HG02588 (cell line): Measurements from ENCODE around the gene PITPNC1.
"Not testable (repeated sequence)": the region's sequence is repeated elsewhere in the genome, so short reads cannot be mapped to it uniquely, and the experiment has no call there.

Experiments used
- ATAC-seq: cut with Tn5 transposase; IDR thresholded peaks from one replicate; pipeline ENCODE4 v1.9.1; 2021; ENCODE audit warnings: mild to moderate bottlenecking, moderate library complexity; ENCODE audit not compliant: unreplicated experiment

PITPNC1 gene

GRCh38 chr17:67480959-67481358, 103.9 kb downstream of the PITPNC1 start:
- not testable (repeated sequence) for ATAC-seq

- no peak for ATAC-seq
Observed at GRCh38 chr17:67481808-67482207, 104.7 kb downstream of the PITPNC1 start.

GRCh38 chr17:67482764-67483163, 105.7 kb downstream of the PITPNC1 start:
- no peak for ATAC-seq

GRCh38 chr17:67484261-67484660, 107.2 kb downstream of the PITPNC1 start:
- ATAC-seq, result no peak

- no peak for ATAC-seq
Observed at GRCh38 chr17:67485666-67486065, 108.6 kb downstream of the PITPNC1 start.

GRCh38 chr17:67487506-67487905, 110.4 kb downstream of the PITPNC1 start:
- ATAC-seq, result no peak

- ATAC-seq, result no peak
Observed at GRCh38 chr17:67488161-67488560, 111.1 kb downstream of the PITPNC1 start.

GRCh38 chr17:67488768-67489167, 111.7 kb downstream of the PITPNC1 start:
- no peak for ATAC-seq

GRCh38 chr17:67489273-67489672, 112.2 kb downstream of the PITPNC1 start:
- ATAC-seq, result no peak

GRCh38 chr17:67490471-67490870, 113.4 kb downstream of the PITPNC1 start:
- ATAC-seq, result no peak

- ATAC-seq, result no peak
Observed at GRCh38 chr17:67491009-67491680, 114.1 kb downstream of the PITPNC1 start.

- no peak for ATAC-seq
Observed at GRCh38 chr17:67491681-67492024, 114.6 kb downstream of the PITPNC1 start.

- ATAC-seq, result no peak
Observed at GRCh38 chr17:67492251-67492740, 115.2 kb downstream of the PITPNC1 start.

GRCh38 chr17:67492824-67493517, 115.9 kb downstream of the PITPNC1 start:
- no peak for ATAC-seq

- ATAC-seq, result no peak
Observed at GRCh38 chr17:67493812-67494211, 116.7 kb downstream of the PITPNC1 start.

GRCh38 chr17:67495534-67495933, 118.5 kb downstream of the PITPNC1 start:
- ATAC-seq, result not testable (repeated sequence)

GRCh38 chr17:67496286-67496685, 119.2 kb downstream of the PITPNC1 start:
- no peak for ATAC-seq

GRCh38 chr17:67499685-67500084, 122.6 kb downstream of the PITPNC1 start:
- no peak for ATAC-seq

- ATAC-seq, result no peak
Observed at GRCh38 chr17:67500261-67500660, 123.2 kb downstream of the PITPNC1 start.

GRCh38 chr17:67500677-67501300, 123.7 kb downstream of the PITPNC1 start:
- ATAC-seq, result no peak

- ATAC-seq, result no peak
Observed at GRCh38 chr17:67502151-67502550, 125.1 kb downstream of the PITPNC1 start.

- ATAC-seq, result no peak
Observed at GRCh38 chr17:67503184-67503583, 126.1 kb downstream of the PITPNC1 start.
